SJCRH30 (cell line): Measurements from ENCODE around the gene BPIFB1. TPM values are rescaled to one million over a fixed set of nuclear protein-coding genes. Genes with fewer than 3 reads are reported as not detected.

Source experiments
- DNase-seq, 2 experiments: peaks; one replicate each; pipeline ENCODE4 v3.0.0-alpha.2; 2015 to 2020
- H3K27ac ChIP-seq: fragments of 250-450 bp; sonication (Bioruptor Pico); 2 replicates; pipeline ENCODE4 v1.5.1; 2020; ENCODE audit warnings: mild to moderate bottlenecking, moderate library complexity
- H3K27me3 ChIP-seq: fragments of 250-450 bp; sonication (Bioruptor Pico); 2 replicates; pipeline ENCODE4 v1.5.1; 2020; ENCODE audit warnings: mild to moderate bottlenecking, moderate library complexity
- H3K36me3 ChIP-seq: fragments of 250-450 bp; sonication (Bioruptor Pico); 2 replicates; pipeline ENCODE4 v1.5.1; 2020; ENCODE audit warnings: mild to moderate bottlenecking, moderate library complexity
- H3K4me1 ChIP-seq: fragments of 250-450 bp; sonication (Bioruptor Pico); 2 replicates; pipeline ENCODE4 v1.5.1; 2020; ENCODE audit warnings: mild to moderate bottlenecking, moderate library complexity
- H3K4me3 ChIP-seq: fragments of 250-450 bp; sonication (Bioruptor Pico); 2 replicates; pipeline ENCODE4 v1.5.1; 2020; ENCODE audit warnings: mild to moderate bottlenecking, moderate library complexity
- H3K9me3 ChIP-seq: fragments of 250-450 bp; sonication (Bioruptor Pico); replicated peaks from 2 replicates; pipeline ENCODE4 v1.5.1; 2020; ENCODE audit warnings: mild to moderate bottlenecking, moderate library complexity
- total RNA-seq: library from RNA; depleted of rRNA; stranded (reverse); fragments of >200 nt; shearing (Covaris generic); gene quantifications from 2 replicates; pipeline ENCODE4 v1.2.3, GENCODE V29; 2014

The BPIFB1 gene
- total RNA-seq, 1 experiment from 2014 or later = not detected

DNA sequence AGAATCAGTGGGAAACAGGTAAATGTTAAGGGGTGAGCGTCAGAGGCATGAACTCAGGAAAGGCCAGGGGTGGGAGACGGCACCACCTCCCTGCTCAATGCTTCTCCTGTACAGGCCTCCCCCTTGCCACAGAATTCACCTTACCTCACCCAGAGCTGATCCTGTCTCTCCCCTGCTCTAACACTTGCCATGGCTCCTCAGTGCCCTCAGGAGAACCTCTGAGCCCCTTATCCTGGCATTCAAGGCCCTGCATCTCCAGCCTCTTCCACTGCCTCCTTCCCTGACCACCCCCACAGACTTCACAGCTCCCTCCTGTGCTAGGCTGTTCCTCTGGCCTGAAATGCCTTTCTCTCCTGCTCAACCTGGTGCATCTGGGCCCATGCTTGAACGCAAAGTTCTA, 33.9 kb downstream of the BPIFB1 start:
- DNase-seq = no peak
- Histone ChIP-seq H3K4me1 (no peaks in the 10 kb centered on the region), H3K27ac (no peak overlapping the region), H3K27me3 (peaks cover 33% of the 10 kb centered on the region), H3K36me3 (no peaks in the 10 kb centered on the region), H3K9me3 (no peaks in the 10 kb centered on the region), H3K4me3 (no peak overlapping the region)

DNA sequence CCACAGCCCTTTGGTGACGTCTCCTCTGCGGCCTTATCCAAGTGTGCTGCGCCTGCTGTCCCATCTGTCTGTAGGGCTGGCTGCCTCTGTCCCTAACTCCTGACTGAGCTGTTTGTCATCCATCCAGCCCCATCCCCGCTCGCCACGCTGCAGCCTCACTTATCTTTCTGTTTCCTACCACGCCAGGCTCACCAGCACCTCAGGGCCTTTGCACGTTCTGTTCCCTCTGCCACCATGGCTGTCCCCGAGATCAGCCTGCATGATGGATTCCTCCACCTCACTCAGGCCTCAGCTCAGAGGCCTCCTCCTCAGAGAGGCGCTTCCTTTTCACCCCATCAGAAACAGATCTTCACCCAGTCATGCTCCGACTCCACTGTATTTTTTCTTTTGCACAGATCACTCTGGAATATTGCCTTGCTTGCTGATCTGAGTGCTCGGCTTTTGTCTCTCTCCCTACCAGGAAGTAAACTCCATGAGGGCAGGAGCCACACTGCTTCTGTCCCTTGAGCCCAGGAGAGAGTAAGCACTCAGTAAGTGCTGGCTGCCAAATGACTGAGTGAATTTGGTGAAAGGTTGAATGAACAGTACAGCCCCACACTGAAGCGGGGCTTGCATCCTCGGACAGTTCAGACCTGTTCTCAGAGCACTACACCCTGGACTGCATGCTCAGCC, 34.5 kb downstream of the BPIFB1 start:
- peaks cover 36% of the 10 kb centered on the region for H3K27me3 ChIP-seq
- H3K36me3 ChIP-seq = no peaks in the 10 kb centered on the region
- no peak for DNase-seq
- H3K4me1 ChIP-seq = no peaks in the 10 kb centered on the region
- no peaks in the 10 kb centered on the region for H3K9me3 ChIP-seq
- H3K4me3 ChIP-seq = no peak overlapping the region
- no peak overlapping the region for H3K27ac ChIP-seq

DNA sequence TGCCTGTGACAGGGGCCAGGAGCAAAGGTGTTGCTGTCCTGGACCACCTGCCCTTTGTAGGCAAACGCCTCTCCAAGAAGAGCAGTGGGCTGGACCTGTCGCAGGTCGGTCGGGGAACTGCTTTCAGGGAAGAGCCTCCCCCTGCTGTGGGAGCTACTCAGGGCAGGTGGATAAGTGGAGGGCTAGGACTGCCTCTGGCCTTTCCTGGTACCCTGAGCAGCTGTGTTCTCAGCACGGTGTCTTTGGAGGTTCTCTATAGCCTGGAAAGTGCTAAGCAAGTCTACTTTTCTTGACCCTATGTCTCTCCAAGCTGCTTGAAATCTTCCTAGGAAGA, 35.0 kb downstream of the BPIFB1 start:
- H3K9me3 ChIP-seq = no peaks in the 10 kb centered on the region
- H3K36me3 ChIP-seq = no peaks in the 10 kb centered on the region
- H3K27ac ChIP-seq = no peak overlapping the region
- peaks cover 41% of the 10 kb centered on the region for H3K27me3 ChIP-seq
- no peaks in the 10 kb centered on the region for H3K4me1 ChIP-seq
- no peak overlapping the region for H3K4me3 ChIP-seq
- DNase-seq = no peak

DNA sequence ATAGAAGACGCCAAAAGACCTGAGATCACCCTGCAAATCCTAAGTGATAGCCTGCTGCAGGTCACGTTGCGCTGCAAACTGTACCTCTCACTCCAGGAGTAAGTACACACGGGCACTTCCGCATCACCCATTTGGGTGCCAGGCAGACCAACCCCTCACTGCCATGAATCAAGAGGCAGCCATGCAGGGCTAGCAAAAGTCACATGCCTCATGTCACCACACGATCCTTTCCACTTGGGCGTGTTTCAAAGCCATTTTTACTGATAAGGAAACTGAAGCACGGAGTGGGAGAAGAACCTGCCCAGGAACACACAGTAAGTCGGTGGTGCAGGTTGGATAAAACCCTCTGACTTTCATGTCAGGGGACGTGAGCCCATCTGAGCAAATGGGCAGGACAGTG, 37.0 kb downstream of the BPIFB1 start:
- H3K4me3 ChIP-seq = no peak overlapping the region
- no peak overlapping the region for H3K27ac ChIP-seq
- peaks cover 47% of the 10 kb centered on the region for H3K27me3 ChIP-seq
- H3K36me3 ChIP-seq = no peaks in the 10 kb centered on the region
- no peaks in the 10 kb centered on the region for H3K9me3 ChIP-seq
- H3K4me1 ChIP-seq = no peaks in the 10 kb centered on the region
- no peak for DNase-seq

DNA sequence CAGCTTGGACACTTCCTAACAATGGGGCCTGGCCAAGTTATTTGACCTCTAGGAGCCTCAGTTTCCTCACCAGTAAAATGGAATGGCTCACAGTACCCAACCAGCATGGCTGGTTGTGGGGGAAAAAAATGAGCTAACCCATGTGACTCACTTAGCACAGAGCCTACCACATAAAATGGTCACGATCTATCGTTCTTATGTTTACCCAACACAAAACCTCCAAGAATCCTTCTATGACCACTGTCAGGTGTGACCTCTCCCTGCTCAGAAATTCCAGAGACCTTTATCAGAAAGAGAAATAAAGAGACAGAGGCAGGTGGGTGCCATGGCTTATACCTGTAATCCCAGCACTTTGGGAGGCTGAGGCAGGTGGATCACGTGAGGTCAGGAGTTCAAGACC, 39.4 kb downstream of the BPIFB1 start:
- no peaks in the 10 kb centered on the region for H3K9me3 ChIP-seq
- H3K36me3 ChIP-seq = no peaks in the 10 kb centered on the region
- no peak for DNase-seq
- H3K27ac ChIP-seq = no peak overlapping the region
- H3K27me3 ChIP-seq = peaks cover 50% of the 10 kb centered on the region
- no peak overlapping the region for H3K4me3 ChIP-seq
- H3K4me1 ChIP-seq = no peaks in the 10 kb centered on the region

DNA sequence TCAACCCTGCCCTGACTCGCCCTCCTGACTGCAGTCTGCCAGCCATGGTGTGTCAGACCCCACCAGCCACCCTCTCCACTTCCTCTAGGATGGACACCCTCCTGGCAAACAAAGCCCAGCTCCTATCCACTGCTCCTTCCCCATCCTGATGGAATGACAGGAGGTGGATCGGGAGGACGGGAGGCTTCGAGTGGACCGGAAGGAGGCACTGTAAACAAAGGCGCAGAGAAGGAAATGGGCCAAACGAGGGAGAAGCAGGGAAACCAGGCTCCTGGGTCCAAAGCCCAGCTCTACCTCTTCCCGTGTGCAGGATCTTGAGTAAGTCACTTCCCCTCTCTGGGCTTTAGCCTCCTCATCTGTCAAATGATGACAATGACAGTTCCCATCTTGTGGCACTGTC, 40.2 kb downstream of the BPIFB1 start:
- no peaks in the 10 kb centered on the region for H3K4me1 ChIP-seq
- H3K36me3 ChIP-seq = no peaks in the 10 kb centered on the region
- peaks cover 48% of the 10 kb centered on the region for H3K27me3 ChIP-seq
- DNase-seq = no peak
- H3K4me3 ChIP-seq = no peak overlapping the region
- H3K9me3 ChIP-seq = no peaks in the 10 kb centered on the region
- H3K27ac ChIP-seq = no peak overlapping the region

DNA sequence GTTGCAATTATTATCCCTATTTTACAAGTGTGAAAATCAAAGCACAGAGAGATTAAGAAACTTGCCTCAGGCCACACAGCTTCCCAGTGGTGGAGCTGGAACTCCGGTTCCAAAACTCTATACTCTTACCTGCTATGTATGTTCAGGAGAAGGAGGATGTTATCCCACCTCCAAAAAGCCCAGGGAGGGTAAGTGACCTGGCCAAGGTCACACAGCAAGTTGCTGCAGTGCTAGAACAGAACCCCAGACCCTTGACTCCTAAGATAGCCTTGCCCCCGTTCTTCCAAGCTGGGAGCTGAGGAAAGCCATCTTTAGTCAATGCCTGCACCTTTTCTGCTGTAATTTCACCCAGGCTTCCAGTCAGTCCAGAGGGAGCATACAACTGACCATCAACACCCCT, 42.3 kb downstream of the BPIFB1 start:
- Histone ChIP-seq H3K36me3 (no peaks in the 10 kb centered on the region), H3K9me3 (no peaks in the 10 kb centered on the region), H3K27me3 (peaks cover 55% of the 10 kb centered on the region), H3K27ac (no peak overlapping the region), H3K4me1 (no peaks in the 10 kb centered on the region), H3K4me3 (no peak overlapping the region)
- DNase-seq = no peak

DNA sequence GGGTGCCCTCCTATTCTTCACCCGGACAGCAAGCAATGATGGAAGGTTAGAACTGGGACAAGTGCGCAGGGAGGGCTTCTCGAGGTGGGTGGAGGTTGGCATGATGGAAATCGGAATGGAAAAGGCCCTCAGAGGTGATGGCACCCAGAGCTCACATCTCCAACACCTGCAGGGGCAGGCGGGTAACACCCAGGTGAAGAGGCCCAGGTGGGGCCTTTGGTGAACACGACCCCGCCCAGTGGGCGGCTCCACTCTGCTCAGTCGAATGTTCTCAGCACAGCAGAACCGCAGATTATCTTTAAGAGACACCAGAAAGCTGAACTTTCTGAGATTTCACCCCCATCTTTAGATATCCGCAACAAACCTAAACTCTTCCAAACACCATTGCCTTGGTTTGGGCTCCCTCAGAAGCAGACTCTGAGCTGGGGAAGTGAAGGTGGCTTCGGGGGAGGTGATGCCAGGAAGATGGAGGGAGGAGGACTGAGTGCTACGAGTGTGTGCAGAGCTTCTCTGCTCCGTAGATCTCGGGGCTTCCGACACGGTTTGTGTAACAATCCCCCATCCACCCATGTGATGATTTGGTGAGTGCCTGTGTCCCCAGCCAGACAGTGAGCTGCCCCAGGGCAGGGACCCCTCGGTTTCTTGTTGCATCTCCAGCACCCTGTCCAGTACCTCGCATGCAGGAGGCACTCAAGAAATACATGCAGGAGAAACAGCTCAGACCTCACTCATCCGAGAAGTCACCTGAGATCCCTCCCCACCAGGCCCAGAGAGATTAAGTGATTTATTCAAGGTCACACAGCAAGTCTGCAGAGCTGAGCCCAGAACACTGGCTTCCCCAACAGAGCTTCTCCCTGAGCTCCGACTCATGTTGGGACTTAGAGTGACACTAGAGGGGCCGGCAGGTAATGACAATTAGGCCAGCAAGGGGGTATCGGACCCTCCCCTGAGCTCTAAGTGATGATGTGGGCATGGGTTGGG, 45.4 kb downstream of the BPIFB1 start:
- H3K36me3 ChIP-seq = no peaks in the 10 kb centered on the region
- no peak overlapping the region for H3K4me3 ChIP-seq
- no peak overlapping the region for H3K27ac ChIP-seq
- no peaks in the 10 kb centered on the region for H3K9me3 ChIP-seq
- H3K27me3 ChIP-seq = peaks cover 66% of the 10 kb centered on the region
- no peaks in the 10 kb centered on the region for H3K4me1 ChIP-seq
- no peak for DNase-seq

DNA sequence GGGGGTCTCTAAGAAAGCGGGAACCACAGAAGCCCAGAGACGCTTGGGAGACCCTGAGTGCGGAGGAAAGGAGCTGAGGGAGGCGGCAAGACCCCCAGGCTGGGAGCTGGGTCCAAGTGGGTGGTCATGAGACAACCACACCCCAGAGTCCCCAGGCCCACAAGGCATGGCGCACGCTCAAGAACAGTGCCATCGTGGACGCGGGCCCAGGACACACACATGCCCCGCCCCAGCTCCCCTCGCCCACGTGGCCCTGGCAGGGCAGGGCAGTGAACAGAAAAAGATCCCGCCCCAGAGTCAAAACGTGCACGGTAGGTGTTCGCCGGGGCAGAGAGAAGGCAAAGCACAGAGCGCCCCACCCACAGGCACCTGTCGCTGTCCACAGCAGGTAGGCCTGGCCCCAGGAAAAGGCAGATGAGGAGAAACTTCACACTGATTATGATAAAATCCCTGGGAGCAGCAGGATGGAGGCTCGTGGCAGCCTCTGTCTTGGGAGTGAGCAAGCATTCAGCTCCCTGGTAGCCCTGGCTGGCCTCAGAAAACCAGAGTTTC, 50.0 kb downstream of the BPIFB1 start:
- Histone ChIP-seq H3K4me3 (no peak overlapping the region), H3K27me3 (peaks cover 46% of the 10 kb centered on the region)

DNA sequence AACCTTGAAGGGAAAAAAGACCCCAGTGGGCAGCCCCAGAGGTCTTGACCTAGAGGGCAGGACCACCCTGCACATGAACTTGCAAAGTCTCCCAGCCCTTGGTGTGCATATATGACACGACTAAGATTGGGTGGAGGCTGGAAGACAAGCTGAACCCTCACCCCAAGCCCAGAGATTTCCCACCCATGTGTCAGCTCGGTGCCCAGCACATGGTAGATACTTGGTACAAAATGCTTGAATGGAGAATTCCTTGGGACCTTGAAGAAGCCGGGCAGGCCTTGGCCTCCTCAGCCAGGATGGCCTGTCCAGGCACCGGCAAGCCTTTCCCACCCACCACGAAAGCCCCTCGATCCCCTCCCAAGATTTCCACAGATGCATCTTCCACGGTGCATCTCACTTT, 50.6 kb downstream of the BPIFB1 start:
- H3K4me1 ChIP-seq = no peaks in the 10 kb centered on the region
- peaks cover 40% of the 10 kb centered on the region for H3K27me3 ChIP-seq
- no peaks in the 10 kb centered on the region for H3K9me3 ChIP-seq
- H3K4me3 ChIP-seq = no peak overlapping the region
- no peaks in the 10 kb centered on the region for H3K36me3 ChIP-seq
- DNase-seq = no peak
- no peak overlapping the region for H3K27ac ChIP-seq

More for the DNA sequence above, 50.0 kb downstream of the BPIFB1 start:
- no peak for DNase-seq
- Histone ChIP-seq H3K36me3 (no peaks in the 10 kb centered on the region), H3K27ac (no peak overlapping the region), H3K9me3 (no peaks in the 10 kb centered on the region), H3K4me1 (no peaks in the 10 kb centered on the region)

DNA sequence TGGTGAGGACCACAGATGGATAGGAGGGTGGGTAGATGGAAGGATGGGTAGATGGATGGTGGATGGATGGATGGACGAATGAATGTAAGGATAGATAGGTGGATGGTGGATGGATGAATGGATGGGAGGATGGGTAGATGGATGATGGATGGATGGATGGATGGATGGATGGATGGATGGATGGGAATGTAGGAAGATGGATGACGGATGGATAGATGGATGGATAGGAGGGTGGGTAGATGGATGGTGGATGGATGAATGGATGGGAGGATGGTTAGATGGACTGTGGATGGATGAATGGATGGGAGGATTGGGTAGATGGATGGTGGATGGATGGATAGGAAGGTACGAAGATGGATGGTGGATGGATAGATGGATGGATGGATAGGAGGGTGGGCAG, 51.1 kb downstream of the BPIFB1 start:
- Histone ChIP-seq H3K36me3 (no peaks in the 10 kb centered on the region), H3K27ac (no peak overlapping the region), H3K4me1 (no peaks in the 10 kb centered on the region), H3K9me3 (no peaks in the 10 kb centered on the region), H3K27me3 (peaks cover 37% of the 10 kb centered on the region), H3K4me3 (no peak overlapping the region)
- DNase-seq = no peak

DNA sequence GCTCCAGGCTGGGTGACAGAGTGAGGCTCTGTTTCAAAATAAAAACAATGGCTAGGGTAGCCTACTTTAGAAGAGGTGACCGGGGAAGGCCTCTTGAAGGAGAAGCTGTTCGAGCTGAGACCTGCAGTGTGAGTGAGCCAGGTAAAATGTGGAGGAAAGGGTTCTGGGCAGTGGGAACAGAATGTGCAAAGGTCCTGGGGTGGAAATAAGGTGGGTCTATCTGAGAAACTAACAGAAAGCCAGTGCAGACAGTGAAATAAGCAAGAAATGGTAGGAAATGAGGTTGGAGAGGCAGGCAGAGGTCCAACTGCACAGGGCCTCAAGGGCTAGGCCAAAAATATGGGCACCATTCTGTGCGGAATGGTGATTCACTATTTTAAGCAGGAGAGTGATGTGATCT, 53.4 kb downstream of the BPIFB1 start:
- Histone ChIP-seq H3K9me3 (no peaks in the 10 kb centered on the region), H3K36me3 (no peaks in the 10 kb centered on the region), H3K4me3 (no peak overlapping the region), H3K27me3 (peaks cover 21% of the 10 kb centered on the region), H3K4me1 (no peaks in the 10 kb centered on the region), H3K27ac (no peak overlapping the region)
- DNase-seq = no peak

DNA sequence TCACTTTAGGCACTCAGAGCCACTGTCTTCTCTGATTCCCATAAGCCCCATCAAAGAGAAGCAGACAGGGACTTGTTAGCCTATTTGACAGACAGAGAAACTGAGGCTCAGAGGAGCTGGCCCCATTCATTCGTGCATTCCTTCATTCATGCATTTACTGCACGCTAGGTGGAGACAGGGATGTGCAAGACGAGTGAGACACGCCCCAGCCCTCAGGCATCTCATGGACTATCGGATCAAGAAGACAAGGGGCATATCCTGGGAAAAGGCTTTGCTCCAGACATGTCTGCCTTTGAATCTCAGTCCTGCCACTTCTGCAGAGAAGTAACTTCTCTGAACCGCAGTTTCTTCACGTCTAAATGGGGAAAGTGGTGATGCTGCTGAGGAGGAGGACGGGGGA, 54.1 kb downstream of the BPIFB1 start:
- peaks cover 19% of the 10 kb centered on the region for H3K27me3 ChIP-seq
- H3K27ac ChIP-seq = no peak overlapping the region

DNA sequence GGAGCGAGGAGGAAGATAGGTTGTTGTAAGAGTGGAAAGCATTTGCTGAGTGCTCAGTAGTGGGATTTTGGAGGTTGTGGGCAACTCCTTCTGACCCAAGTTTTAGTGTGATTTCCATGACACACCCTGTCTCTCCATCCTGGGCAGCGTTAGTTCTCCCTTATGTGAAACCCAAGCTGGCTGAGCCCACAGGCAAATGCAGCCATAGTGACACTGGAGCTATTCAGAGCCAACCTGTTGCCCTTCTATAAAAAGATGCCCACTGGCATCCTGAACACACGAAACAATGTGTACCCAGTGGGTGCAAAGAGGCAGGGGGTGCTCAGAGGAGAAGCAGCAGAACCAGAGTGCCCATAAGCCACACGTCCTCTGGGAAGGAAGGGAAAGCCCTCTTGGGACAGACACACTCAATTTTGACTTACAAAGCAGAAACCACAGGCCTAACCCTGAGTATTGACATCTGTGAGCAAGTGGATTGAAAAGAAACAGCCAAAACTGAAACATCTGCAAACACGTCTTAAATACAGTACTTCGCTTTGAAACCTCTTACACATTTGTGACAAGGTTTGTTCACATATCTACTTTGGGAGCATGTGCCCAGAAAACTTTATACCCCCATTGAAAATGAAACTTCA, 54.6 kb downstream of the BPIFB1 start:
- no peak for DNase-seq
- no peak overlapping the region for H3K4me3 ChIP-seq
- H3K9me3 ChIP-seq = no peaks in the 10 kb centered on the region
- no peaks in the 10 kb centered on the region for H3K4me1 ChIP-seq
- H3K27ac ChIP-seq = no peak overlapping the region
- H3K27me3 ChIP-seq = peaks cover 17% of the 10 kb centered on the region
- H3K36me3 ChIP-seq = no peaks in the 10 kb centered on the region

More for the DNA sequence above, 54.1 kb downstream of the BPIFB1 start:
- DNase-seq = no peak
- H3K4me3 ChIP-seq = no peak overlapping the region
- no peaks in the 10 kb centered on the region for H3K9me3 ChIP-seq
- no peaks in the 10 kb centered on the region for H3K4me1 ChIP-seq
- no peaks in the 10 kb centered on the region for H3K36me3 ChIP-seq
